HAP-1 (cell line): ENCODE data around the gene SELENOS.

Experiments
- DNase-seq, 2 experiments: peaks; one replicate each; pipeline ENCODE4 v3.0.0-alpha.2; 2016 to 2020; ENCODE audit warnings: low spot score in 2 of 2
- H3K27me3 ChIP-seq: fragments of 250-450 bp; sonication (Bioruptor Pico); 2 replicates; pipeline ENCODE4 v1.5.1; 2020; ENCODE audit warnings: low read depth, mild to moderate bottlenecking, moderate library complexity
- H3K36me3 ChIP-seq: fragments of 250-450 bp; sonication (Bioruptor Pico); replicated peaks from 2 replicates; pipeline ENCODE4 v1.5.1; 2020; ENCODE audit warnings: mild to moderate bottlenecking
- H3K4me1 ChIP-seq: fragments of 250-450 bp; sonication (Bioruptor Pico); 2 replicates; pipeline ENCODE4 v1.5.1; 2020; ENCODE audit warnings: mild to moderate bottlenecking
- H3K4me3 ChIP-seq: fragments of 250-450 bp; sonication (Bioruptor Pico); 2 replicates; pipeline ENCODE4 v1.5.1; 2020; ENCODE audit warnings: mild to moderate bottlenecking, moderate library complexity
- H3K9me3 ChIP-seq: fragments of 250-450 bp; sonication (Bioruptor Pico); 2 replicates; pipeline ENCODE4 v1.5.1; 2020; ENCODE audit warnings: mild to moderate bottlenecking, moderate library complexity
- in situ Hi-C: fragments of 300-500 bp; cut with MboI; formaldehyde crosslinking; loops from 3 replicates; pipeline ENCODE4 v1.14.3; 2020; ENCODE audit warnings: low sequenced_read_pairs, inconsistent platforms, mixed read lengths

Gene SELENOS

GRCh38 chr15:101317336-101317872 is 40.1 kb upstream of the SELENOS start:
- H3K4me3 ChIP-seq, result no peak overlapping the region
- no peaks in the 10 kb centered on the region for H3K27me3 ChIP-seq
- no peaks in the 10 kb centered on the region for H3K4me1 ChIP-seq
- H3K9me3 ChIP-seq, result no peaks in the 10 kb centered on the region
- in situ Hi-C loops, result no loop called here
- no peak for DNase-seq
- no peaks in the 10 kb centered on the region for H3K36me3 ChIP-seq

DNA sequence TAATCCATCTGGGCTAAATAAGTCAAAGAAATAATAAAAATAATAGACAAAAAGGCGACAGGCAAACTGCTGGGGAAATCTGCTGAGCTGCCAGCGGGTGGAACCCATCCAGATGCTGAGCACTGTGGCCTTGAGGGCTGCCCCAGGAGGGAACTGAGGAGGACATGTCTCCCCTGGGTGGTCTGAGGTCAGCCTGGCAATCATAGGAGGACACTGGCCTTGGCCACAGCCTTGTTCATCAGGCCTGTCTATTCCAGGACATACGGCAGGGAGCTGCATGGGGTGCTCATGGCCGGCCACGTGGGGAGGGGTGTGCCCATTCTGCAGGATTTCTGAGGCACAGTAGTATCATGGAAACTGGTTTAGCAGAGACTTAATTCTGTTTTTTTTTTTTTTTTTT is 39.2 kb upstream of the SELENOS start:
- no peaks in the 10 kb centered on the region for H3K4me1 ChIP-seq
- no peaks in the 10 kb centered on the region for H3K27me3 ChIP-seq
- no peaks in the 10 kb centered on the region for H3K9me3 ChIP-seq
- in situ Hi-C loops, result no loop called here
- H3K36me3 ChIP-seq, result no peaks in the 10 kb centered on the region
- H3K4me3 ChIP-seq, result no peak overlapping the region
- no peak for DNase-seq

DNA sequence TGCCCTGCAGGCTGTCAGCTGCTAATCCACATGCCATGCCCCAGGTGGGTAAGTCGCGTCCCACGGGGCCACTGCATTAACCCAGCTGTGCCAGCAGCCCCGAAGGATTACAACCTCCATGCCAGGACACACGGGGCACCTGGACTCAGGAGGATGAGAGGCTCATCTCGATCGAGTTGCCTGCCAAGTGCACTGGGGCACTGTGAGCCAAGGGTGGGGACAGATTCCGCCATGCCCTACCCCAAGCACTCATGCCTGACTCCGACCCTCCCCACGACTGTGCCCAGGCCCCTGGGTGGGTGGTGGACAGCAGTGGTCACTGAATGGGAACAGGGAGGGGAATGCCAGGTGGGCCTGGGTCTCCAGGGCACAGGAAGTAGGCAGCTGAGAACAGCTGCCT is 38.5 kb upstream of the SELENOS start:
- Histone ChIP-seq H3K27me3 (no peaks in the 10 kb centered on the region), H3K4me3 (no peak overlapping the region), H3K4me1 (no peaks in the 10 kb centered on the region), H3K36me3 (no peaks in the 10 kb centered on the region), H3K9me3 (no peaks in the 10 kb centered on the region)
- in situ Hi-C loops, result no loop called here
- no peak for DNase-seq

- no peak overlapping the region for H3K4me3 ChIP-seq
- no peak for DNase-seq
- H3K4me1 ChIP-seq, result no peaks in the 10 kb centered on the region
- H3K9me3 ChIP-seq, result no peaks in the 10 kb centered on the region
- H3K36me3 ChIP-seq, result no peaks in the 10 kb centered on the region
- in situ Hi-C loops, result no loop called here
- H3K27me3 ChIP-seq, result no peaks in the 10 kb centered on the region
These were observed 37.2 kb upstream of the SELENOS start for GRCh38 chr15:101314336-101315125.

DNA sequence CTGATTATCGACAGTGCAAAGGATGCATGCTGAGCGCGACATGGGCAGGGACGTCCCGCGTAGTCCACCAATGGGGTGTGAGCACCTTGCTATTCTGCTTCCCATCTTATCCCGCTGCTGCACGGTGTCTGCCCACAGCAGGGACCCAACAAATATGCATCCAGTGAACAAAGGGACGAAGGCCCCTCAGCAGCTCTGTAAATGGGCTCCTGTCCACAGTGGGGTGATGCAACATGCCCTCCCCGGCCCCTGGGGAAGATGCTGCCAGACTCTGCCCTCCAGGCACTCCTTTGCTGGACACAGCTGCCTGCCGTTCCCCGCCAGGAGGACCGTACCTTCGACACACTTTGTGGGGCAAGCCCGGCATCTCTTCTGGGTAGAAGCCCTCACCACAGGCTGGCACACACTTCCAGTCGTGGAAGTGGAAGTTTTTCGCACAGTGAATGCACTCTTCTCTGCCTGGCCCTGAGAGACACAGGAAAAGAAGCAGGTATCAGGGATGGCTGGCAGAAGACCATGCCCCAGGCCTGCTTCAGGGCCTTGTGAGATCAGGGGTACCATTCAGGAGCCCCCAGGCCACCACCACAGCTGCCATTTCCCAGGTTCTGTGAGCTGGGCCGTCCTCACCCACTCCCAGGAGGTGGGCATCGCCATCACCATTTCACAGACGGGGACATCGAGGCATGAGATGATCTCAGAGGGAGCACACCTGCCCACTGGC is 35.9 kb upstream of the SELENOS start:
- Histone ChIP-seq H3K4me3 (no peak overlapping the region), H3K27me3 (no peaks in the 10 kb centered on the region), H3K4me1 (no peaks in the 10 kb centered on the region), H3K36me3 (no peaks in the 10 kb centered on the region), H3K9me3 (no peaks in the 10 kb centered on the region)
- in situ Hi-C loops, result no loop called here
- DNase-seq, result no peak

DNA sequence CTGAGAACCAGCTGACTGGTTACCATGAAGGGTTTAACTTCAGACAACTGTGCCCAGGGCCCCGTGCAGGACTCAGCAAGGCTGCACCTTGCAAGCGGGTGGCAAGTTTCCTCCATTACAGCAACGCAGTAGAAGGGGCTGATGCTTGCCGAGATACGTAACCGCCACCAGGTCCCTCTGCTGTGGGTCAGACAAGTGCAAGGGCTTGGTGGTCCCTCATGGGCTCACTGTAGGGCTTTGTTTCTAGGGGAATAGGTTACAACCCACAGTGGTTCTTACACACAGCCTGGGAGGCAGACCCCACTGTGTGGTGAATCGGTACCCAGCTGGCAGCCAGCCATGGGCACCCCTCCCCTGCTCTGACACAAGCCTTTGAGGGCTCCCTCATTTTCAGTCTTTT is 33.2 kb upstream of the SELENOS start:
- no peaks in the 10 kb centered on the region for H3K4me1 ChIP-seq
- no peaks in the 10 kb centered on the region for H3K27me3 ChIP-seq
- H3K9me3 ChIP-seq, result no peaks in the 10 kb centered on the region
- no peak for DNase-seq
- in situ Hi-C loops, result no loop called here
- no peak overlapping the region for H3K4me3 ChIP-seq
- H3K36me3 ChIP-seq, result no peaks in the 10 kb centered on the region

DNA sequence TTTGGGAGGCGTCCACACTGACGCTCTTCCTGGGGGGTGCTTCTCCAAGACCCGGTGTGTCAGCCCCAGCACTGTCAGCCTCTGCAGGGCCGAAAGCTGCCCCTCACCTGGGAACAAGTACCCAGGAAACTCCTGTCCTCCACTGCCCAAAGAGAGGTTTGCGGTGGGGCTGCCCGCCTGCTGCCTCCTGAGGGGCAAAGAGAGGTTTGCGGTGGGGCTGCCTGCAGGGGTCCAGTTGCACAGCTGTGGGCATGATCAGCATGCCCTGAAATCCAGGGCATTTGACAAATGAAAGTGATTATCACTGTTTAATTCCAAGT is 32.8 kb upstream of the SELENOS start:
- Histone ChIP-seq H3K9me3 (no peaks in the 10 kb centered on the region), H3K27me3 (no peaks in the 10 kb centered on the region), H3K36me3 (no peaks in the 10 kb centered on the region), H3K4me3 (no peak overlapping the region), H3K4me1 (no peaks in the 10 kb centered on the region)
- in situ Hi-C loops, result no loop called here
- no peak for DNase-seq

DNA sequence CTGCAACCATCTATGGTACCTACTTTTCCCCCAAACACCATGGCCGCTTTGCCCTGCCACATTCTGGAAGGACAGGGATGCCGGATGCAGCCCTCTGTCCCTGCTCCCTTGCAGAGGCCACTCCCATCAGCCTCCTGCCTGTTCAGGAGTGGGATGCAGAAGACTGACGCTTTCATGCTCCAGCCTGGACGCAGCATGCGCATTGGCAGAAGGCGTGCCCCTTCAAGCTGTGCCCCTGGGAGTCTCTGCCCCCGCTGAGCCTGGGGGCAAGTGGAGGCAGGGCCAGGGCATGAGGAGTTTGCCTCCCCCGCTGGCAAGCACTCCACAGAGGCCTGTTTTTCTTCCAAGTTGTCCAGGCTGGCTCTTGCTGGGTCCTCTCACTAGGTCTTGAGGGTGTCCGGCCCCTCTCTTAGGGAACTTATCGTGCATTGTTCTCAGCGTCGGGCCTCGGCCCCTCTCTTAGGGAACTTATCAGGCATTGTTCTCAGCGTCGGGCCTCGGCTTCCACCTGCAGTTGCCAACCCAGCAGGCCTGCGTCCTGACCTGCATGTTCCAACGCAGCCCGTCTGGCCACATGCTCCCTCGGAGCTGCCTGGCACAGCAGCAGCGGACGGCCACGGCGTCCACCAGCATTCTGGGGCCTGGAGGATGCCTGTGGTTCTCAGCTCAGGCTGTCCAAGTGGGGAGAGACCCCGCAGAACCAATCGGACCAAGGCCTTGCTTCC is 32.3 kb upstream of the SELENOS start:
- Histone ChIP-seq H3K36me3 (no peaks in the 10 kb centered on the region), H3K4me1 (no peaks in the 10 kb centered on the region), H3K27me3 (no peaks in the 10 kb centered on the region), H3K4me3 (no peak overlapping the region), H3K9me3 (no peaks in the 10 kb centered on the region)
- in situ Hi-C loops, result no loop called here
- DNase-seq, result no peak

- Histone ChIP-seq H3K27me3 (no peaks in the 10 kb centered on the region), H3K4me3 (no peak overlapping the region), H3K4me1 (no peaks in the 10 kb centered on the region), H3K9me3 (no peaks in the 10 kb centered on the region), H3K36me3 (no peaks in the 10 kb centered on the region)
- in situ Hi-C loops, result no loop called here
- DNase-seq, result no peak
These were observed 31.5 kb upstream of the SELENOS start for GRCh38 chr15:101308604-101309435.

GRCh38 chr15:101307897-101308603 is 30.8 kb upstream of the SELENOS start:
- DNase-seq, result no peak
- no peaks in the 10 kb centered on the region for H3K36me3 ChIP-seq
- H3K27me3 ChIP-seq, result no peaks in the 10 kb centered on the region
- no peak overlapping the region for H3K4me3 ChIP-seq
- in situ Hi-C loops, result no loop called here
- H3K9me3 ChIP-seq, result no peaks in the 10 kb centered on the region
- no peaks in the 10 kb centered on the region for H3K4me1 ChIP-seq

DNA sequence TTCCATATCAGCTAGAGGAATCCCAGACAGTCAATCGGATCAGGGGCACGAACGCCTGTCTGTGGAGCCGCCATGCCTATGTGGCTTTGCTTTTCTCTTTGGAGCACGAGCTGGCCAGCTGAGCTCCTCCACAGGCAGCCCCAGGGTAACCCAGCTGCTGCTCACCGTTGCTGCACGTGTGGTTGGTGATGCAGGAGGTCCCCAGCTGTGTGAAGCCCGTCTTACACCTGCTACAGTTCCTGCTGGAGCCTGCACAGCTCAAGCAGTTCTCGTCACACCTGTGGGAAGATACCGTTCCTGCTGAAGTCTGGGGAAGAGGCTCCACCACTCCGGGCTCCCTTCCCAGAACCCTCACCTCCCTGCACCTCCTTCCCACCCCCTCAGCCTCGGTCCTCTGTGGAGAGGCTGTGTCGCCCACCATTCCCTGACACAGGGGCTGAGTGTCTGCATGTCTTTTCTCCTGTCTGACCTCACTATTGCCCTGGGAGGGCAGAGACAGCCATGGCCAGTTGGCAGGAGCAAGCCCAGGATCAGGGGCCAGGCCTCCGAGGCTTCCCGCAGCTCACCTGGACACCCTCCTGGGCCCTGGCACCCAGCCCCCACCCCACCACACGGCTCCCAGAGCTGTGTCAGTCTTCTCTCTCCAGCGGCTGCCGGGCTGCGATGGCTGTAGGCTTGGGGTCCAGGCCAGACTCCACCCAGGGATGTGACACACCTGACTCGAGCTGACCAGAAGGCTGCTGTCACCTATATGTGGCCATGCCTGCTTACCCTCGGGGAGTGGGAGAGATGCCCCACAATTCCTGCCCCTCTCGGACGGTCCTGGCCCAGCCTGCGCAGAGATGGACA is 30.0 kb upstream of the SELENOS start:
- H3K4me3 ChIP-seq, result no peak overlapping the region
- H3K36me3 ChIP-seq, result no peaks in the 10 kb centered on the region
- no peak for DNase-seq
- no peaks in the 10 kb centered on the region for H3K9me3 ChIP-seq
- in situ Hi-C loops, result no loop called here
- H3K27me3 ChIP-seq, result no peaks in the 10 kb centered on the region
- H3K4me1 ChIP-seq, result no peaks in the 10 kb centered on the region

GRCh38 chr15:101306341-101307047 is 29.2 kb upstream of the SELENOS start:
- Histone ChIP-seq H3K36me3 (no peaks in the 10 kb centered on the region), H3K9me3 (no peaks in the 10 kb centered on the region), H3K4me3 (no peak overlapping the region), H3K27me3 (no peaks in the 10 kb centered on the region), H3K4me1 (no peaks in the 10 kb centered on the region)
- no peak for DNase-seq
- in situ Hi-C loops, result no loop called here
